GM18867 (cell line): ENCODE measurements around the gene ZNF286A.
"Not testable (repeated sequence)": the region's sequence is repeated elsewhere in the genome, so short reads cannot be mapped to it uniquely, and the experiment has no call there.

Experiments
- ATAC-seq: cut with Tn5 transposase; IDR thresholded peaks from one replicate; pipeline ENCODE4 v1.9.1; 2021; ENCODE audit warnings: mild to moderate bottlenecking, moderate library complexity; ENCODE audit not compliant: unreplicated experiment

Gene ZNF286A

GRCh38 chr17:15699413-15699924 lies at the start of gene ZNF286A:
Gene ZNF286A, plus strand, starts transcription at chr17:15699752. Its CDS starts 578 bp downstream, at chr17:15700330.
- peak; percentile 96 for ATAC-seq

GRCh38 chr17:15649861-15650421 lies 49.6 kb upstream of the ZNF286A start:
- ATAC-seq = no peak

- no peak for ATAC-seq
Observed at GRCh38 chr17:15650741-15651582, 48.6 kb upstream of the ZNF286A start.

DNA sequence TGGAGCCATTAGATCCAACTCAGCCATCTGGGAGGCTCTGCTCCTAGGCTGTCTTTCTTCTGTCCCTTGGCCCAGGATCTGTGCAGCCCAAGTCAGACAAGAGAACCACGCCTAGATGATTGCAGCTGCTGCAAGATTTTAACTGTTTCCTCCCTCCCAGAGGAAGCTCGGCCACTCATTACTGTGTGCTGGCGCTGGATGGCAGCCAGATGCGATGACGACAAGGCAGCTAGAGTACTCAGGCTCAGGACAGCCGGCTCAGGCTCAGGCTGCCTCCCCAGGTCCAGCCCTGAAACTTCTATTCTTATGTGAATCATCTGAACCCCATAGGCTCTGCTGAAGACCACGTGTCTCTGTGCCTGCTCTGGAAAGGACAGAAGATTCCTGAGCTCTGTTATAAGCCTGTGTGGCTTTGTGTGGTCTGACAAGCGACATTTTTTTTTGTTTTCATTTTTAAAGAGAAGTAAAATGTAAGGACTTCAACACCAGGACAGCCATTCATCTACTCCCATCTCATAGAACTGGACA lies 47.9 kb upstream of the ZNF286A start:
- ATAC-seq = no peak

DNA sequence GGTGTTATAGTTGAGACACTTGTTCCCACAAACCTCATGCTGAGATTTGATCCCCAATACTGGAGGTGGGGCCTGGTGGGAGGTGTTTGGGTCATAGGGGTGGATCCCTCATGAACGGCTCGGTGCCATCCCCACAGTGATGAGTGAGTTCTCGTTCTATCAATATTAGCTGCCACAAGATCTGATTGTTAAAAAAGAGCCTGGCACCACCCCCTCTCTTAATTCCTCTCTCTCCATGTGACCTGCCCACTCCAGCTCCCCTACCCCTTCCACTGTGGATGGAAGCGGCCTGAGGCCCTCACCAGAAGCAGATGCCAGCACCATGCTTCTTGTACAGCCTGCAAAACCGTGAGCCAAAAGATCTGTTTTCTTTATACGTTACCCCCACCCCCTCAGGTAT lies 46.6 kb upstream of the ZNF286A start:
- no peak for ATAC-seq

- not testable (repeated sequence) for ATAC-seq
Observed at GRCh38 chr17:15654401-15654800, 45.2 kb upstream of the ZNF286A start.

- no peak for ATAC-seq
Observed at GRCh38 chr17:15654886-15655561, 44.5 kb upstream of the ZNF286A start.

DNA sequence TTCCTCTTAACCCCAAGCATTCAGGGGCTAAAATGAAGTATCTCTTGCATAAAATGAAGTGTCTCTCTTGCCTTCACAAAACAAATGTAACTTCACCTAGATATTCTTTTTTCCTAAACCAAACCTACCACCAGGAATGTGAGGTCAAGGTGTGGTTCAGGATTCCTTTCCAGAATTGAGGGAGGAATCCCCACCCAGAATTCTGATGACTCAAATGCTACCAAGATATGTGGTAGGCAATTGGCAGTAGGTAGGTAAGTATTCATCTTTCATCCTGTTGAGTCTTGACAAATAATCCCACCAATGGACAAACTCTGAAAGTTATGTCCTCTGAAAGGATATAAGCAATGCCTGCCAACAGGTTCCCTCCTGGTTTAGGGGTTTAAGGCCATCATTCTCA lies 41.7 kb upstream of the ZNF286A start:
- no peak for ATAC-seq

GRCh38 chr17:15658296-15658695 lies 41.3 kb upstream of the ZNF286A start:
- no peak for ATAC-seq

GRCh38 chr17:15659236-15659635 lies 40.3 kb upstream of the ZNF286A start:
- ATAC-seq = no peak

GRCh38 chr17:15659663-15660062 lies 39.9 kb upstream of the ZNF286A start:
- ATAC-seq = no peak

DNA sequence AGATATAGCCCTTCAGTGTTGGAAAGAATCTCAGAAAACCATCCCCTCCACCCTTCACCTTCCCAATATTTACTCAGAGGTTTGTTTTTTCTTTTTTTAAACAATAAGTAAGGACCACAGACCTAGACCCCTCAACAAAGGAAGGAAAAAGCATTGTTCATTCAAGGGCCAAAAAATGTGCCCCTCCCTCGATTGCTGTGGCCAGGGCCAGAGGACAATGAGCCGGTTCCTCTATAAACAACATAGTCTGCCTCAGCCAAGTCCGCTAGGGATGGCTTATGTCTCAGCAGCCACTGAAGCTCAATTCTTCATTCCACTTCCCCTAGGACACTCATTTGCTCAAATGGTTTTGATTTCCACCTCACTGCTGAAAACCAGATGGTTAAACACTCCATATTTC lies 39.5 kb upstream of the ZNF286A start:
- ATAC-seq = no peak

DNA sequence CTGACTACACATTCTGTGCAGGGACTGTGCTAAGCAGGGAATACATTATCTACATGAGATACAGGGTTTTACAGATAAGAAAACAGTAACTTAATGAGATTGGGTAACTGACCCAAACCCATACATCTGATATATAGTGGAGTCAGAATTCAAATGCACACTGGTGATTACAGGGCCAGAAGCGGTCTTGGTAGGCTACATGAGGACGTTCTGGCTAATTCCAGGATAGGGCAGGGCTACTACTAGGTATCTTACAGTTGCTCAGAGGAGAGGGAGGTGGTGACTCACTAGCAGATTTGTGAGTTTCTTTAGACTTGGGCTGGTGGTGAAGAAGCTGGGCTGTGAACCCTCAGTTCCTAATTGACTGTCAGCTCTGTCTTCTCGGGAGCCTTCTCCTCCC lies 36.9 kb upstream of the ZNF286A start:
- no peak for ATAC-seq

DNA sequence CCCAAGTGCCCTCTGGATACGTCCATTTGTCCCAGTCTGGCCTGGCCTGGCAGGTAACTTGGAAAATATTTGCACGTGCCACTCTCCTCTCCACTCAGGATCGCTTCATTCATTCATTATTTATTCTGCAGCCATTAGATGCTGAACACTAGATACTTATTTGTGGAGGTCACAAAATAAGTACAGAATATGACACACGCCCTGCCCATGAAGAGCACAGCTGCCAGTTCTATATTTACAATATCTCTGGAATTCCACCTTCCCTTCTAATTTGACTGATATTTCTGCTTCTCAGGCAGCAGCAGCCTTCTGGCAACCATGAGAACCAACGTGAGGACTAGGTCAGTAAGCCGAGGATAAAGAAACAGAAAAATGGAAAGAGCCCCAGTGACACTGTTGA lies 36.4 kb upstream of the ZNF286A start:
- no peak for ATAC-seq

DNA sequence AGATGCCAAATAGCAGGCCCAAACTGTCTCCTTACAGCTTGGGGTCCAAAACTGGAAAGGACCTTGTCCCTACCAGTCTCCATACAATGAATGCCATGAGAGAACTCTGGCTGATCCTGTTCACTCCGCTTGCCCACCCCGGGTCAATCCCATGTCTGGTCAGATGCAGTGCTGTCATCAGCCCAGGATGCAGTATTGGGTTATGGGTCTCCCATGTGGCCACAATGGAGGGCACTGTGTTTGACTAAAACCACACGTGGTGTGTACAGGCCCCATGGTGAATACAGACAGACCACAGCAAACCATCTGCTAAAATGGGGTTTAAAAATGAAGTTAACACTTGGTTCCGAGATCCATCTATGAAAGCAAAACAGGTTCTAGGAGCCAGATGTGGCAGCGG lies 35.9 kb upstream of the ZNF286A start:
- ATAC-seq = no peak

DNA sequence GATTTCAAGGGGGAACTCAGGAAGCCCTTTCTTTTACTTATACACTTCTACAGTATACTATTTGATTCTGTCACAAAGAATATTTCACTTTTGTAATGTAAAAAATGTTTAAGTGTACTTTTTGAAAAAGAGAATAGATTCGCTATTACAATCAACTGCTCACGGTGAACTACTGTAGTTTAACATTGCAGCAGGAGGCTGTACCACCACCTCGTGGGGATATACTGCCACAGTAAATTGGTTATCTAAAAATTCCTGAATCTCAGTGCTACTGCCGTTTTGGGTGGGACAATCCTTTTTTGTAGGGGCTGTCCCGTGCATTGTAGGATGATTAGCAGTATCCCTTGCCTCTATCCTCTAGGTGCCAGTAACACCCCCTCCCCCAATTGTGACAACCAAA lies 30.0 kb upstream of the ZNF286A start:
- not testable (repeated sequence) for ATAC-seq

- ATAC-seq = not testable (repeated sequence)
Observed at GRCh38 chr17:15674640-15675039, 24.9 kb upstream of the ZNF286A start.

GRCh38 chr17:15675991-15676390 lies 23.6 kb upstream of the ZNF286A start:
- ATAC-seq = not testable (repeated sequence)

DNA sequence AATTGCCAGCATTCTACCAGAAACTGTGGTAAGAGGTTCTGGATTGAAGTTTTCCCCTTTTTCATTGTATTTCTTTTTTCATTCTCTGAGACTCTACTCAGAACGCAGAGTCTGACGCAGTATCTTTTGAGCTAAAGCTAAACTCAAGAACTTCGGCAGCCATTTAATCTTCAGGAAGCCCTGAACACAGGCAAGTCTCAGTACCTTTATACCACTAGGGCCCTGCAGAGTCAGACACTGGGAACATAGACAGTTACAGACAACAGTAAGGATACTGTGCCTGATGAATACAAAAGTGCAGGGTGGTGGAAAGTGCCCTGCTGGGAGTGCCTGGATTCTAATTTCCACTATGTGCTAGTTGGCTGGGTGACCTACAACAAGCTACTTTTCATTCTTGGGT lies 16.4 kb upstream of the ZNF286A start:
- not testable (repeated sequence) for ATAC-seq

DNA sequence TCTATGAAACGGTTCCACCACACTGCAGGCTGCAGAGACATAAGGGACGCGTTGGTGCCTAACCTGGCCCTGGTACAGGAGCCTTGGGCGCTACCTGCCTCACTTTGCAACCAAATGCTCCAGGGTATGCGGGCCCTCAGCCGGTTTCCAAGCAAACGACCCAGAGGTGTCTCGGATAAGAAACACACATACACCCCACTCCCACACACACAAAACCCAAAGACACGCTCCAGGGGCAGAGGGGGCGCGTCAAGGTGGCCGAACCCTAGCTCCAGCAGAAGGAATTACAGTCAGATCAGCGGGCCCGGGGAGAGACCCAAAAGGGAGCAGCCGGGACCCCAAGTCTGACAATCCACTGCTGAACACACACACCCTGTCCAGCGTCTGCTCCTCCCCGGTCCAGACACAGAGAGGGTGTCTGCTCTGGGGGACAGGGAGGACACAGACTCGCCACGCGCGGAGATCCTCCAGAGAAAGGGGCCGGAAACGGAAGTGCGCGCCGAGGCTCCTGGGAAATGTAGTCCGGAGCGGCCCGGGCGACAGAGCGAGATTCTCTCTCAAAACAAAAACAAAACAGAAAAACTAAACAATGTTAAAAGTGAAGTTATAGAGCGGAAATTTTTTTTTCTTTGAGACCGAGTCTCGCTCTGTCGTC lies 15.6 kb upstream of the ZNF286A start, which contains the start of gene TRIM16:
TSS of gene TRIM16 (minus strand) at position 488 of the 655 bp plus-strand sequence. CDS start 32,702 bp downstream, outside the sequence.
- peak; percentile 93 for ATAC-seq

GRCh38 chr17:15687494-15687893 lies 12.1 kb upstream of the ZNF286A start:
- not testable (repeated sequence) for ATAC-seq
